Stimulated activated CD8-positive, alpha-beta memory T cell treated with anti-CD3 and anti-CD28 coated beads, Interleukin-4, amount 100 ng/mL, for 48 hours (primary cell): ENCODE data around the gene CETP.

Experiments used
- DNase-seq: peaks from one replicate; pipeline ENCODE4 v3.0.0-alpha.2; 2020

CETP gene

DNA sequence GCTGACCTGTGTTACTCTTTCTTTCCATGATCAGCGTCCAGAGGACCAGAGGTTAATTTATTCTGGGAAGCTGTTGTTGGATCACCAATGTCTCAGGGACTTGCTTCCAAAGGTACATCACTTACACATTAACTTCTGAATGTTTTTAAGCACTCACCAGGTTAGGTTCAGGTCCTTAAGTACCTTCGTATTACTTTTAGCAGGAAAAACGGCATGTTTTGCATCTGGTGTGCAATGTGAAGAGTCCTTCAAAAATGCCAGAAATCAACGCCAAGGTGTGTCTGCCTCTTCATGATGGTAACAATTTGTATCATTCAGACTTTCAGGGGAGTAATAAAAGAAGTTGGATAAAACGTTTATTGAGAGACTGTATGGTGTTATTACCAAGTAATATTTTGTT, 26.5 kb upstream of the CETP start:
- DNase-seq, result no peak

DNA sequence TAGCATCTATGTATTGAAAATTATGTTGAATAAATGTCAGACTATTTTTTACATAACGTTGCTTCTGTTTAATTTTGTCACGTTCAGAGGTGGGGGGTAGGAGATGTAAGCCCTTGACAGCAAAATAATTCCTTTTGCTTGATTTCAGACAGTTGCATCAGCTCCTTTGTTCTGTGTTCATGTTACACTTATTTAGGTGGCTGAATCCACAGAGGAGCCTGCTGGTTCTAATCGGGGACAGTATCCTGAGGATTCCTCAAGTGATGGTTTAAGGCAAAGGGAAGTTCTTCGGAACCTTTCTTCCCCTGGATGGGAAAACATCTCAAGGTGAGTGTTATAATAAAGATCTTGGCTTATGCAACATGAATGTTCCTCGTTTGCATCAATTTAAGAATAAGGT, 25.3 kb upstream of the CETP start:
- no peak for DNase-seq

DNA sequence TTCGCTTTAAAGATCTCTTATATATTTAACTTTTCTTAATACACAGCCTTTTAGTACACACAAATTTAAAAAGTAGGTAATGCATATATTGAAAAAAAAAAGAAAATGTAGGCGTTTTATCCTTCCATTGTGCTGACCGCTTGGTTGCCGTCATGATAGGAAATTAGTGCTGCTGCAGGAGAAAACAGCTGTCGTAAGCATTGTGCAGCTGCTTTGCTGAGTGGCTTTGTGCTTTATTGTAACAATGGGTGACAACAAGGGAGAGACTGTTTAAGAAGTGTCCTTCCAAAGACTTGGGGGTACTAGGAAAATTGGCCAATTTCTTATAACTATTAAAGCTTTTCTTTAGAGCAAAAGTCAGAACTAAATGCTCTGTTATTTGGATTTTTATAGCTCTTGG, 24.8 kb upstream of the CETP start:
- no peak for DNase-seq

DNA sequence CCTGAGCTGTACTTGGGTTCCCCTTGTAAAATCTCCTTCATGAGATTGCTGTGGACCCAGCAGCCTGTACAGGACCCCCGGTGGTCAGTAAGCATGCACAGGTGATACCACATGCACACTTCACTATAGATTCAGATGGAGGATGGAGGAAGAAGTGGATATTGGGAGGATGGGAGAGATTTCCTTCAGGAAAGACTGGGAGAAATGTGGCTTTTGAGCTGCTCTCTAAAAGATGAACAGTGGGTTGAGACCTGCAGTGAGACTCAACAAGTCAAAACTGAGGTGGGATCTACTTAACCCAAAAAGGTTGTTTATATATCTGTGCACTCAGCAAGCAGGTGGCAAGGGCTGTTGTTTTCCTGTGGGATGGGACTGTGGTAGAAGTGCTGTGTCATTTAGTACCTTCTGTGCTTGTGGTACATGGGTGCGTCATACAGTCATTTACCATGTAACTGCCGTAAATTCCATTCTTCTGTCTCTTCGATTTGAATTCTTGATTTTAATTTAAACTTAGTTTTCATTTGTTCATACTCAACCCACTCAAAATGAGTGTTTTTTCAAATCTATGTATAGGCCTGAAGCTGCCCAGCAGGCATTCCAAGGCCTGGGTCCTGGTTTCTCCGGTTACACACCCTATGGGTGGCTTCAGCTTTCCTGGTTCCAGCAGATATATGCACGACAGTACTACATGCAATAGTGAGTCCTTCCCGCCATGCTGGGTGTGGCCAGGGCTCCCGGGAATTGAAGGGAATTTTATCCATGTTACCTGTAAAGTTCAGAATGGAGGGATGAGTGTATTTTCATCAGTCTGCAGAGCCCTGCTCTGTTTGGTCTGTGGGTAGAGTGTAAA, 22.9 kb upstream of the CETP start:
- peak; percentile 66 for DNase-seq

DNA sequence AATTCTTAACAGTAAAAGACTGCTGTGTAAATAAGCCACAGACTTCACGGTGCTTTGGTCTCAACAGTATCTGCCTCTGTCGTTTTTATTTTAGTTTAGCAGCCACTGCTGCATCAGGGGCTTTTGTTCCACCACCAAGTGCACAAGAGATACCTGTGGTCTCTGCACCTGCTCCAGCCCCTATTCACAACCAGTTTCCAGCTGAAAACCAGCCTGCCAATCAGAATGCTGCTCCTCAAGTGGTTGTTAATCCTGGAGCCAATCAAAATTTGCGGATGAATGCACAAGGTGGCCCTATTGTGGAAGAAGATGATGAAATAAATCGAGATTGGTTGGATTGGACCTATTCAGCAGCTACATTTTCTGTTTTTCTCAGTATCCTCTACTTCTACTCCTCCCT, 21.9 kb upstream of the CETP start:
- no peak for DNase-seq

DNA sequence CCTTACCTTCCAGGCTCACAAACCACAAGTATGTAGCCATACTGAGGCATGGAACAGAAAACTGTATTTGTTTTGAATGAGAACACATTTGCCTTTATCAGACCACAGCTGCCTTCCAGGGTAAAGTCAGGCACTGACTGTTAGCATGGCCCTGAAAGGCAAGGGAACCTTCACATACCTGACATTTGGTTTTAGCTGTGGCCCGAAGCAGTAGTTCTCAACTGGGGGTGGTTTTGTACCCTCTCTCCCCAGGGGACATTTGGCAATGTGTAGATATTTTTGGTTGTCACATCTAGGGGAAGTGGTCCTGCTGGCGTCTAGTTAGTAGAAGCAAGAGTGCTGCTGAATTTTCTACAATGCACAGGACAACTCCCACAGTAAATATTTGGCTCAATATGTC, 20.7 kb upstream of the CETP start:
- no peak for DNase-seq

DNA sequence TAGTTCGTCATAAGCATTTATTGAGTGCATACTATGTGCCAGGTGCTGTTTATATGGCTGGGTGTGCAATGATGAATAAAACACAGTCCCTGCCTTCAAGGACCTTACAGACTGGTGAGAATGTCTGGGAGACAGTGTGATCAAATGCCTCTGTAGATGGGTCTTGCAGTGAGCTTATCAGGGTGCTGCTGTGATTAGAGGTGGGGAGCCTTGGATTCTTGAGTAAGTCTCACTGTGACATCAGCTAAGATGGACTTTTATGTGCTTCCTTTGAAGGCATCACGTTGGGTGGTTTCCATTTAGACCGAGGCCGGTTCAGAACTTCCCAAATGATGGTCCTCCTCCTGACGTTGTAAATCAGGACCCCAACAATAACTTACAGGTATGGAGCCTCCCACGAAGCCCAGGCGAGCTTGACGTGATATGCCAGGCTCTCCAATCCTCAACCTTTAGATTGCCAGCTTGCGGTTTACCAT, 19.9 kb upstream of the CETP start:
- no peak for DNase-seq

DNA sequence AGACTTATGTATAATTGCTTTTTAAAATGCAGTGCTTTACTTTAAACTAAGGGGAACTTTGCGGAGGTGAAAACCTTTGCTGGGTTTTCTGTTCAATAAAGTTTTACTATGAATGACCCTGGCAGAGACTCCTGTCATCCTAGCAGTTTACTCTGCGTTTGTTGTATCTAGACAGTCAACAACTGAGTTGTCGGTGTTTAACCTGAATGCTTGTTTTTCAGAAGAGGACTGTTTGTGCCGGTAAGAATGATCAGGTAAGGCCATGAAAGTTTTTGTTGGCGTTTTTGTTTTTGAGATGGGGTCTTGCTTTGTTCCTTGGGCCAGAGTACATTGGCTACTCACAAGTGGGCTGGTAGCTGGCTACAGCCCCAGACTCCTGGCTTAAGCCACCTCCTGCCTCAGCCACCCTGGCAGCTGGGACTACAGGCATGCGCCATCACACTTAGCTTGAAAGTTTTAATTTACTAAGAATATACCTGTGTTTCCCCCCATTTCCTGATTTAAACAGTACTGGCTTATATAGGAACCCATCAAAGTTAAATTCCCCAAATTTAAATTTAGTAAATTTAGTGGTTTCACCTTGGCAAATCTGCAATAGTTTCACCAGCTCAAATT, 17.9 kb upstream of the CETP start:
- DNase-seq, result no peak

DNA sequence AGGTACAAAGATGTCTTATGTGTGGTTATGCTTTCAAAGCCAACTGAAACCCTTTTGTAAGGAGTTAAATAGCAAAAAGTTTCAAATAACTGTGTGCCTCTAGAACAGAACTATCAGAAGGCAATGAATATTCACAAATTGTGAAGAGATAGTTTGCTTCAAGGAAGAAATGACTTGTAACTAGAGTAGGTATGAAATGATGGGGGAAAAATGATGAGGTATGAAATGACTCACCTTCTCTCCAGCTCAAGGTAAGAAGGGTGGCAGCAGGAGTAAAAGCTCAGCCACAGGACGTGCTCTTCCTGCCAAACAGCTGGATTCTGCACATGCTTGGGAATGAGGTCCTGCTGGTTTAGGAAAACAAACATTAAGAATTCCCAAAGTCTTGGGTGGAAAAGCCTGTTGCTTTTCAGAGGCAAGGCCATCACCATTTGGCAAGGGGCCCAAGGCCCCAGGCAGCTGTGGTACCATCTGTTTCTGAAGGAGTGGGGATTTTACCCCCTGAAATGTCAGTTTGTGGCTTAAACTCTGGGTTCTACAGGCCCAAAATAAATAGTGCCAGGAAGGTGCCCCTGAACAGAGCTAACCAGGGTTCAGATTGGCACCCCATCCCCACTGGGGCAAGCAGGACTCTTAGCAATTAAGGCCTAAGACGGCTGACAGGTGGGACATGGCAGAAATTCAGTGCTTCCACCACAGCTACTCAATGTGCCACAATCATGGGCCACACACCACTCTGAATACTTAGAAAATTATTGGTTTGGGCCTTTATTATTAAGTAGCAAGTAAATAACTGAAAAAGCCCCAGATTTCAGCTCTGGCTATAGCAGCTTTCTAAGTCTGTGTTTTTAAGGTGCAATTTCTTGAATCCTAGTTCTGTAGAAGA, 16.6 kb upstream of the CETP start:
- peak; percentile 51 for DNase-seq

DNA sequence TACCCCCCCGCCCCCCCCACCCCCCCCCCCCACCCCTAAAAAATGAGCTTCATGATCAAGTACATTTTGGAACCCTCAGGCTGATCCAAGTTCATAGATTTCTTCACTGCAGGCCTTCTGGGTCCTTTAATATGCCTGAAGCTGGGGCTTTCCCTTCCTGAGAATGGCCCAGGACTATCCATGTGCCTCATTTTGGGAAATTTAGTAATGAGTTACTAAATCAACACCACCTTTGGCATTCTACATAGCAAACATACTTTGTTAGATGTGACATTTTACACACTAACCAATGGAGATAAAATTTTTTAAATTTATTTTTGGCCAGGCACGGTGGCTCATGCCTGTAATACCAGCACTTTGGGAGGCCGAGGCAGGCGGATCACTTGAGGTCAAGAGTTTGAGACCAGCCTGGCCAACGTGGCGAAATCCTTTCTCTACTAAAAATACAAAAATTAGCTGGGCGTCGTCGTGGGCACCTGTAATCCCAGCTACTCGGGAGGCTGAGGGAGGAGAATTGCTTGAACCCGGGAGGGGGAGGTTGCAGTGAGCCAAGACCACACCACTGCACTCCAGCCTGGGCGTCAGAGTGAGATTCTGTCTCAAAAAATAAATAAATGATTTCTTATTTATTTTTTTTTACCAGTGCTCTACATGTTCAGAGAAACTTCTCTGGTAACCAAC, 15.8 kb upstream of the CETP start:
- no peak for DNase-seq

DNA sequence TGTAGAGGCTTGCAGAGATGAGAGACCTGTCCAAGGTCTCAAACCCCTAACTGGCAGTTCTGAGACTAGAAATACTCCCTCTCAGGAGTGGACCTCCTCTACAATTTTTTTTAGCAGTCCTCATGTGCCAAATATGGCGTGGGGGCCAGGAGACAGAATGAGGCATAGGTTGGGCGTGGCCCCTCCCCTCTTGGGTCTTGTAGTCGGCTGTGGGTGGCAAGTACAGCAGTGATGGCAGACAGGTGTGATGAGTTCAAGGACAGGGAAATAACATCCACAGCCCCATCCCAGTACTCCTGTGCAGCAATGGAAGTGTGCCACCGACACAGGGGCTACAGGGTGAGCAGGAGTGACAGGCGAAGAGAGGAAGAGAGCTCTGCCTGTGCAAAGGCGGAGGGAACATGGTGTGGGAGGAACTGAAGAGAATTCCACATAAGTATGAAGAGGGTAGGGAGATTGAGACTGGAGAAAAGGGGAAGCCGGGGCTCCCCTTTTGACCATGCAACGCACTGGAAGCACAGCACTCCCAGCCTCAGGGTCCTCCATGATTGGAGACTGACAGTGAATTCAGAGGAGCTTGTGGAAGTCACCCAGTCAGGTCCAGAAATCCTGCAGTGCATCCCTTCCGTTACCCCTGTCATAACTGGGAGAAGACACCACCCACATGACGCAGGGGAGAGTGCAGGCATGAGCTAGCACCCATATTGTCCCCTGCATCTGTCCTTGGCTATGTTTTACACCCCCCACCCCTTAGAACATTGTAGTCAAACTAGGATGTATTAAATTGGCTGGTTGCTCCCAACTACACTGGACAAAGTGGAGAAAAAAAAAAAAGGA, 14.8 kb upstream of the CETP start:
- DNase-seq, result no peak

DNA sequence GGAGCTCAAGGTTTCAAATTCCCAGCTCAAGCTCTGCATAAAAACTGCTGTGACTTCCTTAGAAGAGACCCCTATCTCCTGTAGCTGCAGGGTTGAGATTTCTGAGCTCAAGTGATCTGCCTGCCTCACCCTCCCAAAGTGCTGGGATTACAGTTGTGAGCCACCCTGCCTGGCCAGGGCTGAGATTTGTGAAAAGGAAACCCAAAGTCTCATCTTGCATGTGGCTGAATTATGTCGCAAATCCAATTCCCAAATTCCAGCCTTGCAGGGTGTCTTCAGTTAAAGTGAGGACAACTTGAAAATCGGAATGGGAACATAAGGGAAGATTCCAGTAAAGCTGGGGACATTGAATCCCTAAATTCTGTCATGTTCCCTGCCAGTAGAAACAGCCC, 14.2 kb upstream of the CETP start:
- DNase-seq, result no peak

DNA sequence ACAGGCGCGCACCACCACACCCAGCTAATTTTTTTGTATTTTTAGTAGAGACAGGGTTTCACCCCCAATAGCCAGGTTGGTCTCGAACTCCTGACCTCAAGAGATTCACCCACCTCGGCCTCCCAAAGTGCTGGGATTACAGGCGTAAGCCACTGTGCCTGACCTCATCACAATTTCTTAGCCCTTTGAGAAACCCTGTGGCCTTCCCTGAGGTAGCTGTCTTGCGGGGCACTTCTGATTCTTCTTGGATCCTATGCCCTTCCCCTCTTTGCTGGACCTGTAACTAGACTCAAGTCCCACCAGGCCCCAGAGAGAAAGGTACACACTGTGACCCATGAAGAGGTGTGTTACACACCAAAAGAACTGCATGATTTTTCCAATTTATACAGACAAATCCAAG, 13.5 kb upstream of the CETP start:
- no peak for DNase-seq

DNA sequence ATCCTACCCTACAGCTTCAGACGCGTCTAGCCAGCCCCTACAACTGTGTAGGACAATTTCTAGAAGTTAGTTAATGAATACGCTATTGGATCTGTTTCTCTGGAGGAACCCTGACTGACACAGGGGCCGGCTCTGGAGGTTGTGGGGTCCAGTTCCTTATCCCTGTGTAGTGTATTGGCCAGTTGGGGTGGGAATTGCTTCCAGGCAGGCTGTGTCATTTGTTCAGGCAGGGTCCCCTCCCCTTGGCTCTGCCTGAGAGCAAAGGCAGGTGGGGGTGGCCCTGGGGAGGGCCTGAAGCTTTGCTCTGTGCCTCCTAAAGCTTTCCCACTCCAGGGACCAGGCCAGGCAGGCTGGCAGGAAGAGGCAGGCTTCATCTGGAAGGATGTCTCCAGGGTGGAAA, 11.7 kb upstream of the CETP start:
- no peak for DNase-seq

DNA sequence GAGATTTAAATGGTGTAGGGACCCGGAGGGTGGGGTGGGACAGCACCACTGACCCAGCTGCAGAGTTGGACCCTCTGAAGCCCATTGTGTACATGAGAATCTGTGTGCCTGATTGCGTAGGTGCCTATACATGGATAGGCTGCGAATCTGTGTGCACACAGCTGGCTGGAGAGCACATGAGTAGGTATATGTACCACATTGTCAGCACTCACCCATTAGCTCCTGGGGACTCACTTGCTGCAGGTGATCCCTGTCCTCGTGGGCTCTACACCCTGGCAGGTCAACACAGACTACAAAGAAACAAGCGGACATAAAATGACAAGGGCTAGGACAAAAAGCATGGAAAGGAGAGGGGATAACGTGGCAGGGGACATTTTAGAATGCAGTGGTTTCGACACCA, 11.3 kb upstream of the CETP start:
- no peak for DNase-seq

DNA sequence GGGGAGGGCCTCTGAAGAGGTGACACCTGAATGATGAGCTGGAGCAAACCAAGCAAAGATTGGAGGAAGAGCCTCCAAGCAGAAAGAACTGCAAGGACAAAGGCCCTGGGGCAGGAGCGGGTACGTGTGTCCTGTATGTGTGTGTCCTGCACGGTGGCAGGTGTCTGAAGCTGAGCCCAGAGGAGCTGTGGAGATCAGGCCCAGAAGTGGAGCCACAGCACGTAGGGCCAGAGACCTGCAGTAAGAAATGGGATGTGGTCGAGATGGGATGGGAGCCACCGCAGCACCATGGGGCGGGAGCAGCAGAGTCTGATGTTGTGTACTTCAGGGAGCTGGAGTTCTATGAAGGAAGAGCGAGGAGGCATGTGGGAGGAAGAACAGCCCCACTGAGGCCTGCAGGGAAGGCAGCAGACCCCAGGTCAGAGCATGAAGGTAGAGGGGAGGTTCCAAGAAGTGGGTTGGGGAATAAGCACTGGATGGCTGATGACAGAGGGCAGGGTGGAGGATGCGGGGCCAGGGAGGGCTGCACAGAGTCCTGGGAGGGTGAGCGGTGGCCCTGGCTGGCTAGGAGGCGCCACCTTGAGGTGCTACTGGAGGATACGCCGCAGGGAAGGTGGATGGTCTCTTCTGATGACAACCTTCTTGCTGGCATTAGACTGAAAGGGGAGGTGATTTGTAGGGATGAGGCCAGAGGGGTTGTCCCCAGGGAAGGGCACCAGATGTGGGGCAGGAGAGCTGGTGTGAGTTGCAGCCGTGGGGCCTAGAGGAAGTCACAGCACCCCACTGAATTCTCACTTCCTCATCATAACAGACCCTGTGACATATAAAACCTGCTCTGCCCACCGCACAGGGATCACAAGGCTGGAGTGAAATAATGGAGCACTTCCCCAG, 10.6 kb upstream of the CETP start:
- peak; percentile 77 for DNase-seq

DNA sequence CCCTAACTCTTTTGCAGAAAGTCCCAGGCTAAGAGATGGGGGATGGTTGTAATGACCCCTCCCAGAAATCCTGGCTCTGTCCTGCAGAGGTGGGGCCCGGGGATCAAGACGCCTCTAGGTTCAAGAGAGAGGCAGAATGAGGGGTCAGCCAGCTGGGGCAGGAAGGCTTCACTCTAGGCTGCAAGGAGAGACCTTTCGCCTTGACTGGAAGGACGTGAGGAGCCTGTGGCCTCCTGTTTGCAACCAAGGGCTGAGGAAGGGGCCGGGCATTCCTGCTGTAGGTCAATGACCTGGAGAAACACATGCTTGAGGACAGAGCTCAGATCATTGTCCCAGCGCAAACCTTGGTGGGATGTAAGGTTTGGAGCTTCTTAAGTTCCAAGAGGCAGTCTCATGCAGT, 8.7 kb upstream of the CETP start:
- no peak for DNase-seq

DNA sequence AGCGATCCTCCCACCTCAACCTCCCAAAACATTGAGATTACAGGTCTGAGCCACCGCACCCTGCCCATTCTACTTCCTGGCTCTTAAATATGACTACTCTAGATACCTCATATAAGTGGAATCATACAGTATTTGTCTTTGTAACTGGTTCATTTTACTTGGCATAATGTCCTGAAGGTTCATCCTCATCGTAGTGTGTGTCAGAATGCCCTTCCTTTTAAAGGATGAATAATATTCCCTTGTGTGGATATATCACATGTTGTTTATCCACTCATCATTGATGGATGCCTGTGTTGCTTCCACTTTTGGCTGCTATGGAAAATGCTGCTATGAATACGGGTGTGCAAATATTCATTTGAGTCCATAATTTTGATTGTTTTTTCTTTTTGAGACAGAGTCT, 5.7 kb upstream of the CETP start:
- DNase-seq, result no peak

DNA sequence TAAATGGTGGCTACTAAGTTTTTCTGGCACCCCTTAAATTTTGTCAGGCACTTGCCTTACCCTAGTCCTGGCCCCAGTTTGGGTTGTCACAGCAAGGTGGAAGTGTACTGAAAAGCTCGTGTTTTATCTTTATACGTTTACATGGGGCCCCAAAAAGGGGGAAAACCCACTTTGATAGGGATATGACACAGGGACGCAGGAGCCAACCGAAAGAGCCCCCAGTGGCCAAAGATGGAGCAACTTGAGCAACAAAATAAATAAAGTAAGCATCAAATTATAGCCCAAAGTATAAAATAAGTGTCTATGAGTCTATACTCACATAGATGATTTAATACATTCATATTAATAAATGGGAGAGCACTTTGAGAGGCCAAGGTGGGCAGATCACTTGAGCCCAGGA, 5.0 kb upstream of the CETP start:
- no peak for DNase-seq

DNA sequence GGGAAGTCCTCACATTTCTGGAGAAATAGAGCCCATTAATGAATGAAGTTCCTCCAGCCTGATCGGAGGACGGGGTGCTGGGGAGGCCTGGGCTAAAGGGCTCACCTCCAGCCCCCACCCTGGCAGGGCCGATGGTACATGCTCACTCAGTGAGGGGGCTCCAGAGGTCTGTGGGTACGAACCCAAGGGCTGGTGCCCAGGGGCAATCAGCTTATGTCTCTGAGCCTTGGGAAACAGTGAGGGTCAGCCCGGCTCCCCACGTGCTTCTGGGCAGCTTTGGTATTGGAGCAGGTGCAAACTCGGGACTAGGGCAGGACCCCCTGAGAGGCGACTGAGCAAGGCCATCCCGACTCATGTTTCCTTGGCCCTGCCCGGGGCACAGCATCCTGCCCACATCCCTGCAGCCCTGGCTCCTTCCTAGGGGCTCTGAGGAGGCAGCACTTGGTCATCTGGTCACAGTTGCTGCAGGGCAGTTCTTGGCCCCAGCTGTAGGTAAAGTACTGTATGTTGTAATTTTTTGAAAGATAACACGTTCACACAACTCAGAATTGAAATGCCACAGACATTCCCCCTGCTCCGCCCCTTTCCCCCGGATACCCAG, 969 bp upstream of the CETP start:
- no peak for DNase-seq

DNA sequence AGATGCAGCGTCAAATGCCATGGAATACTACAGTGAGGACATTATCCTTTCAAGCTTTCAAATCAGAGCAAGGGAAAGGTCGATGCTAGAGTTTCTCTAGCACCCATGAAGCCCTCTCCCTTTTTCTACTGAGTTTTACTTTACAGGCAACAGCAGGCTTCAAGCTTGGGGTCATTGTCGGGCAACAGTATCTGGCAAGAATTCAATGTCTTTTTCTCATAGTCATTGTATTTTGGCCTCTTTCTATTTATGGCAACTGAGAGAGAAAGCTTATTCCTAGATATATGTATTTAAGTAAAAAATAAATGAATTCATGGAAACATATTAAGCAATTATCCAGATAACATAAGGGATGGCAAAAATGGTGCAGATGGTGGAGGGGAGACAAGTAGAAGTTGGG, 364 bp upstream of the CETP start:
- no peak for DNase-seq
